Measurements from ENCODE around the gene BEND3. TPM values are rescaled to one million over a fixed set of nuclear protein-coding genes. Genes with fewer than 3 reads are reported as not detected.
"Not testable (repeated sequence)": the region's sequence is repeated elsewhere in the genome, so short reads cannot be mapped to it uniquely, and the experiment has no call there.

Gene BEND3
- total RNA-seq, 4 donors from 2014 or later: 2.6 to 8.3 (median 6.1) TPM

- no peaks in the 10 kb centered on the region for H3K9me3 ChIP-seq
- DNase-seq: peak in 1 of 3 donors; percentile 30
- H3K4me1 ChIP-seq: peaks cover 0 to 6% (median 0%) of the 10 kb centered on the region in 4 donors
- TF ChIP-seq CTCF (IDR thresholded peaks at IDR 0.05) (no peak), POLR2A (IDR thresholded peaks at IDR 0.05) (no peak)
- no peak overlapping the region for H3K27ac ChIP-seq
- no peaks in the 10 kb centered on the region for H3K36me3 ChIP-seq
- no peak overlapping the region for H3K4me3 ChIP-seq
- H3K27me3 ChIP-seq: no peaks in the 10 kb centered on the region
These were observed 3.7 kb upstream of the BEND3 start for GRCh38 chr6:107118976-107119375.

GRCh38 chr6:107118540-107118939, 3.2 kb upstream of the BEND3 start:
- H3K9me3 ChIP-seq, H3K36me3 ChIP-seq, H3K27me3 ChIP-seq, H3K4me3 ChIP-seq, H3K27ac ChIP-seq: not testable (repeated sequence)
- DNase-seq: peak in 1 of 3 donors; percentile 17
- H3K4me1 ChIP-seq: peaks cover 0 to 10% (median 0%) of the 10 kb centered on the region in 4 donors

GRCh38 chr6:107116931-107117330, 1.6 kb upstream of the BEND3 start:
- Histone ChIP-seq H3K9me3 (no peaks in the 10 kb centered on the region), H3K27ac (peak overlapping the region in 1 of 4 donors; percentile 72), H3K4me1 (peaks cover 0 to 11% (median 0%) of the 10 kb centered on the region in 4 donors), H3K4me3 (peak overlapping the region in 1 of 4 donors; percentile 95), H3K36me3 (no peaks in the 10 kb centered on the region), H3K27me3 (no peaks in the 10 kb centered on the region)
- TF ChIP-seq POLR2A (IDR thresholded peaks at IDR 0.05): no peak
- TF ChIP-seq CTCF (IDR thresholded peaks at IDR 0.05): no peak
- DNase-seq: no peak

GRCh38 chr6:107116328-107116892, 1.1 kb upstream of the BEND3 start:
- no peaks in the 10 kb centered on the region for H3K27me3 ChIP-seq
- peak overlapping the region in 2 of 4 donors; percentile 72 to 82 for H3K27ac ChIP-seq
- H3K4me3 ChIP-seq: peak overlapping the region; percentile 62 to 95 (median 76)
- no peaks in the 10 kb centered on the region for H3K36me3 ChIP-seq
- DNase-seq: peak; percentile 56 to 61 (median 60)
- no peaks in the 10 kb centered on the region for H3K9me3 ChIP-seq
- TF ChIP-seq CTCF (IDR thresholded peaks at IDR 0.05) (peak in 1 of 6 experiments; percentile 14), POLR2A (IDR thresholded peaks at IDR 0.05) (no peak)
- H3K4me1 ChIP-seq: peaks cover 0 to 11% (median 0%) of the 10 kb centered on the region in 4 donors

DNA sequence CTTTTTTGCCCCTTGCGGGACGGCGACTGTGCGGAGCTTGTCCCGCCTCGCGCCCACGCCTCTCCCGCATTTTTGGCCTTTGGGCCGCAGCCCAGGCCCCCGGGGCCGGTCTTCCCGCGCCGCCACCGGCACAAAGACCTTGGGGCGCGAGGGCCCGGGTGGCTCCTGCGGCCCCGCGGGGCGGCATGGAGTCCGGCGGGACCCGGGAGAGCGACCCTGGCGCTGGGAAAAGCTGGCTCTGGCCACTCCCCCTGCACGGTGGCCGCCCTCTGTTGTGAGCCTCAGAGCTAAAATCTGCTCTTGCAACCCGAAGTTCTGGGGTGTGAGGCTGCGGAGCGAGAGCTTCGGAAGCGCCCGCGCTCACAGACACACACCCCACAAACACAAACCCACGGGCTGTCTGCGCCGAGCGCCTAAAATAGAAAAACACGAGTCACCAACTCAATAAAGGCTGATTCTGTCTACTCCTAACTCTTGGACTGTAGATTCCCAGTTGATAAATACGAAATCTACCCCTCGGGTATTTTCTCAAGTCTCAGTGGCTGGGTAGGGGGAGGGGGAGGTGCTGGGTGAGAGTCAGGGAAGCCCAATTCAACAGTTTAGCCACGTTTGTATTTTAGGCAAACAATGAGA, 496 bp upstream of the BEND3 start:
- Histone ChIP-seq H3K27me3 (no peaks in the 10 kb centered on the region), H3K4me1 (peaks cover 0 to 11% (median 0%) of the 10 kb centered on the region in 4 donors), H3K4me3 (peak overlapping the region; percentile 62 to 95 (median 76)), H3K9me3 (no peaks in the 10 kb centered on the region), H3K27ac (peak overlapping the region; percentile 27 to 82 (median 56)), H3K36me3 (no peaks in the 10 kb centered on the region)
- peak; percentile 35 to 66 (median 55) for DNase-seq
- TF ChIP-seq POLR2A (IDR thresholded peaks at IDR 0.05): no peak

- H3K36me3 ChIP-seq: no peaks in the 10 kb centered on the region
- H3K4me1 ChIP-seq: peaks cover 0 to 11% (median 0%) of the 10 kb centered on the region in 4 donors
- peak; percentile 62 to 91 (median 88) for DNase-seq
- H3K4me3 ChIP-seq: peak overlapping the region; percentile 62 to 95 (median 76)
- peak overlapping the region; percentile 58 to 82 (median 76) for H3K27ac ChIP-seq
- TF ChIP-seq CTCF (IDR thresholded peaks at IDR 0.05) (peak; percentile 81 to 95 (median 92)), POLR2A (IDR thresholded peaks at IDR 0.05) (no peak)
- H3K27me3 ChIP-seq: no peaks in the 10 kb centered on the region
- no peaks in the 10 kb centered on the region for H3K9me3 ChIP-seq
These were observed 946 bp downstream of the BEND3 start for GRCh38 chr6:107114213-107114925.

All from Peyer's patch (tissue), 4 donors.